HEK293 (cell line): Measurements from ENCODE around the gene BRF1.

Experiments
- MEIS1 ChIP-seq: sonication (generic); formaldehyde crosslinking; IDR thresholded peaks from 2 replicates; pipeline ENCODE4 v1.8.1; 2022; ENCODE audit warnings: missing genetic modification reagents, mild to moderate bottlenecking, borderline replicate concordance
- SALL2 ChIP-seq: fragments of 450-650 bp; formaldehyde crosslinking; IDR thresholded peaks from 2 replicates; pipeline ENCODE4 v1.5.0; 2017; ENCODE audit warnings: missing biosample characterization, mild to moderate bottlenecking, missing genetic modification characterization, borderline replicate concordance
- ZBTB1 ChIP-seq: fragments of 450-650 bp; formaldehyde crosslinking; IDR thresholded peaks from 2 replicates; pipeline ENCODE4 v1.5.1; 2016; ENCODE audit warnings: missing biosample characterization, missing genetic modification characterization
- ZBTB17 ChIP-seq: fragments of 450-650 bp; formaldehyde crosslinking; IDR thresholded peaks from 2 replicates; pipeline ENCODE4 v1.5.1; 2016; ENCODE audit warnings: missing biosample characterization, missing genetic modification characterization
- ZNF140 ChIP-seq: fragments of 450-650 bp; formaldehyde crosslinking; IDR thresholded peaks from 2 replicates; pipeline ENCODE4 v1.5.1; 2016; ENCODE audit warnings: missing biosample characterization, missing genetic modification characterization
- ZNF169 ChIP-seq: fragments of 450-650 bp; formaldehyde crosslinking; IDR thresholded peaks from 2 replicates; pipeline ENCODE4 v1.5.1; 2016; ENCODE audit warnings: missing biosample characterization, missing genetic modification characterization
- ZNF174 ChIP-seq: fragments of 450-650 bp; formaldehyde crosslinking; IDR thresholded peaks from 2 replicates; pipeline ENCODE4 v1.5.0; 2017; ENCODE audit warnings: missing biosample characterization, mild to moderate bottlenecking, missing genetic modification characterization
- ZNF214 ChIP-seq: fragments of 450-650 bp; formaldehyde crosslinking; IDR thresholded peaks from 2 replicates; pipeline ENCODE4 v1.5.1; 2017; ENCODE audit warnings: missing biosample characterization, mild to moderate bottlenecking, missing genetic modification characterization, borderline replicate concordance
- ZNF404 ChIP-seq: fragments of 450-650 bp; formaldehyde crosslinking; IDR thresholded peaks from 2 replicates; pipeline ENCODE4 v1.5.1; 2017; ENCODE audit warnings: missing biosample characterization, missing genetic modification characterization
- TF ChIP-seq, protein P1 (sequence below): fragments of 450-650 bp; formaldehyde crosslinking; IDR thresholded peaks from 2 replicates; pipeline ENCODE4 v1.5.1; 2017; ENCODE audit warnings: missing biosample characterization, mild to moderate bottlenecking, missing genetic modification characterization, moderate library complexity
- TF ChIP-seq, protein P2 (sequence below): fragments of 450-650 bp; formaldehyde crosslinking; IDR thresholded peaks from 2 replicates; pipeline ENCODE4 v1.5.1; 2016; ENCODE audit warnings: missing biosample characterization, missing genetic modification characterization
- TF ChIP-seq, protein P3 (sequence below): fragments of 450-650 bp; formaldehyde crosslinking; IDR thresholded peaks from 2 replicates; pipeline ENCODE4 v1.5.1; 2016; ENCODE audit warnings: missing biosample characterization, missing genetic modification characterization
- TF ChIP-seq, protein P4 (sequence below): fragments of 450-650 bp; formaldehyde crosslinking; conservative IDR thresholded peaks from 2 replicates; pipeline ENCODE4 v1.5.1; 2016; ENCODE audit warnings: low read depth, missing biosample characterization, missing genetic modification characterization
- TF ChIP-seq, protein P5 (sequence below): fragments of 450-650 bp; formaldehyde crosslinking; IDR thresholded peaks from 2 replicates; pipeline ENCODE4 v1.5.0; 2017; ENCODE audit warnings: missing biosample characterization, missing genetic modification characterization, borderline replicate concordance

DNA sequence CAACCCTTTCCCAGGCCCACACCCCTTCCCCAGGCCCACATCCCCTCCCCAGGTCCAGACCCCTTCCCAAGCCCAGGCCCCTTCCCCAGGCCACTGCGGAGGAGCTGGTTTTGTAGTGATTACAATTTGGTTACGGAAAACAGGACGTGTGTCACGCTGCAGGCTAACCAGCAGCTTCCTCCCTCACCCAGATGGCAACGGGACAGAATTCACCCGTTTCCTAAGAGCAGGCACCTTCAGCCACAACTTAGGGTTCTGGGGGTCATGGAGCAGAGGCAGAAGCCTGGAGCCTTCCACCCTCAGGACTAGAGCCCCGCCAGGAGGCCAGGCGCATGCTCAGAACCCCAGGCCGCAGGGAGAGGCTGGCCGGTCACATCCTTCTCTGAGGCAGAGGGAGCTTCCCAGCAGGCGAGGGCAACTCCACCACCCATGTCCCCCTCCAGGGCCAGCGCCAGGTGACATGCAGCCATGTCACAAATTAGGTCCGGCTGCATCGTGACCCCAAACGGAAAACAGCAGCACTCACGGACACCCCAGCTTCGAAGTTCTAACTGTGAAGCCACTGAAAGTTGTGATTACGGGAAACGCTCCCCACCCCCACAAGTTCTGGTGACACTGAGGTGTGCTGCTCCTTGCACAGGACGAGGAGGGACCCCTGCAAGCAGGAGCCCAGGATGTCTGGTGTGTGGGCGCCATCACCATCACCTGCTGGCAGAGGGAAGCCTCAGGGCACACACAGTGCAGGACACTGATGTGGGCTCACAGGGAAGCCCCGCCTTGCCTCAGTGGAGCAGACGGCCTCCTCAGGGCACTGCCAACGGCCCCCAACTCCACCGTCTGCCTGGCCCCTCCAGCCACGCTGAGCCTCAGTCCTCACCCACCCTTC, 7.7 kb downstream of the BRF1 start:
- TF ChIP-seq SALL2 (tag by site-specific recombination) (no peak), MEIS1 (no peak), ZNF214 (tag by site-specific recombination) (no peak), ZNF174 (tag by site-specific recombination) (no peak), ZNF404 (no peak), ZNF140 (tag by site-specific recombination) (no peak), ZNF169 (tag by site-specific recombination) (no peak), ZBTB1 (tag by site-specific recombination) (no peak), ZBTB17 (no peak)
- TF ChIP-seq, protein P1, sequence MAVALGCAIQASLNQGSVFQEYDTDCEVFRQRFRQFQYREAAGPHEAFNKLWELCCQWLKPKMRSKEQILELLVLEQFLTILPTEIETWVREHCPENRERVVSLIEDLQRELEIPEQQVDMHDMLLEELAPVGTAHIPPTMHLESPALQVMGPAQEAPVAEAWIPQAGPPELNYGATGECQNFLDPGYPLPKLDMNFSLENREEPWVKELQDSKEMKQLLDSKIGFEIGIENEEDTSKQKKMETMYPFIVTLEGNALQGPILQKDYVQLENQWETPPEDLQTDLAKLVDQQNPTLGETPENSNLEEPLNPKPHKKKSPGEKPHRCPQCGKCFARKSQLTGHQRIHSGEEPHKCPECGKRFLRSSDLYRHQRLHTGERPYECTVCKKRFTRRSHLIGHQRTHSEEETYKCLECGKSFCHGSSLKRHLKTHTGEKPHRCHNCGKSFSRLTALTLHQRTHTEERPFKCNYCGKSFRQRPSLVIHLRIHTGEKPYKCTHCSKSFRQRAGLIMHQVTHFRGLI = no peak
- TF ChIP-seq, protein P2, sequence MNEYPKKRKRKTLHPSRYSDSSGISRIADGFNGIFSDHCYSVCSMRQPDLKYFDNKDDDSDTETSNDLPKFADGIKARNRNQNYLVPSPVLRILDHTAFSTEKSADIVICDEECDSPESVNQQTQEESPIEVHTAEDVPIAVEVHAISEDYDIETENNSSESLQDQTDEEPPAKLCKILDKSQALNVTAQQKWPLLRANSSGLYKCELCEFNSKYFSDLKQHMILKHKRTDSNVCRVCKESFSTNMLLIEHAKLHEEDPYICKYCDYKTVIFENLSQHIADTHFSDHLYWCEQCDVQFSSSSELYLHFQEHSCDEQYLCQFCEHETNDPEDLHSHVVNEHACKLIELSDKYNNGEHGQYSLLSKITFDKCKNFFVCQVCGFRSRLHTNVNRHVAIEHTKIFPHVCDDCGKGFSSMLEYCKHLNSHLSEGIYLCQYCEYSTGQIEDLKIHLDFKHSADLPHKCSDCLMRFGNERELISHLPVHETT = no peak
- TF ChIP-seq, protein P3, sequence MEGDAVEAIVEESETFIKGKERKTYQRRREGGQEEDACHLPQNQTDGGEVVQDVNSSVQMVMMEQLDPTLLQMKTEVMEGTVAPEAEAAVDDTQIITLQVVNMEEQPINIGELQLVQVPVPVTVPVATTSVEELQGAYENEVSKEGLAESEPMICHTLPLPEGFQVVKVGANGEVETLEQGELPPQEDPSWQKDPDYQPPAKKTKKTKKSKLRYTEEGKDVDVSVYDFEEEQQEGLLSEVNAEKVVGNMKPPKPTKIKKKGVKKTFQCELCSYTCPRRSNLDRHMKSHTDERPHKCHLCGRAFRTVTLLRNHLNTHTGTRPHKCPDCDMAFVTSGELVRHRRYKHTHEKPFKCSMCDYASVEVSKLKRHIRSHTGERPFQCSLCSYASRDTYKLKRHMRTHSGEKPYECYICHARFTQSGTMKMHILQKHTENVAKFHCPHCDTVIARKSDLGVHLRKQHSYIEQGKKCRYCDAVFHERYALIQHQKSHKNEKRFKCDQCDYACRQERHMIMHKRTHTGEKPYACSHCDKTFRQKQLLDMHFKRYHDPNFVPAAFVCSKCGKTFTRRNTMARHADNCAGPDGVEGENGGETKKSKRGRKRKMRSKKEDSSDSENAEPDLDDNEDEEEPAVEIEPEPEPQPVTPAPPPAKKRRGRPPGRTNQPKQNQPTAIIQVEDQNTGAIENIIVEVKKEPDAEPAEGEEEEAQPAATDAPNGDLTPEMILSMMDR = no peak
- TF ChIP-seq, protein P4, sequence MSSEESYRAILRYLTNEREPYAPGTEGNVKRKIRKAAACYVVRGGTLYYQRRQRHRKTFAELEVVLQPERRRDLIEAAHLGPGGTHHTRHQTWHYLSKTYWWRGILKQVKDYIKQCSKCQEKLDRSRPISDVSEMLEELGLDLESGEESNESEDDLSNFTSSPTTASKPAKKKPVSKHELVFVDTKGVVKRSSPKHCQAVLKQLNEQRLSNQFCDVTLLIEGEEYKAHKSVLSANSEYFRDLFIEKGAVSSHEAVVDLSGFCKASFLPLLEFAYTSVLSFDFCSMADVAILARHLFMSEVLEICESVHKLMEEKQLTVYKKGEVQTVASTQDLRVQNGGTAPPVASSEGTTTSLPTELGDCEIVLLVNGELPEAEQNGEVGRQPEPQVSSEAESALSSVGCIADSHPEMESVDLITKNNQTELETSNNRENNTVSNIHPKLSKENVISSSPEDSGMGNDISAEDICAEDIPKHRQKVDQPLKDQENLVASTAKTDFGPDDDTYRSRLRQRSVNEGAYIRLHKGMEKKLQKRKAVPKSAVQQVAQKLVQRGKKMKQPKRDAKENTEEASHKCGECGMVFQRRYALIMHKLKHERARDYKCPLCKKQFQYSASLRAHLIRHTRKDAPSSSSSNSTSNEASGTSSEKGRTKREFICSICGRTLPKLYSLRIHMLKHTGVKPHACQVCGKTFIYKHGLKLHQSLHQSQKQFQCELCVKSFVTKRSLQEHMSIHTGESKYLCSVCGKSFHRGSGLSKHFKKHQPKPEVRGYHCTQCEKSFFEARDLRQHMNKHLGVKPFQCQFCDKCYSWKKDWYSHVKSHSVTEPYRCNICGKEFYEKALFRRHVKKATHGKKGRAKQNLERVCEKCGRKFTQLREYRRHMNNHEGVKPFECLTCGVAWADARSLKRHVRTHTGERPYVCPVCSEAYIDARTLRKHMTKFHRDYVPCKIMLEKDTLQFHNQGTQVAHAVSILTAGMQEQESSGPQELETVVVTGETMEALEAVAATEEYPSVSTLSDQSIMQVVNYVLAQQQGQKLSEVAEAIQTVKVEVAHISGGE = no peak
- TF ChIP-seq, protein P5, sequence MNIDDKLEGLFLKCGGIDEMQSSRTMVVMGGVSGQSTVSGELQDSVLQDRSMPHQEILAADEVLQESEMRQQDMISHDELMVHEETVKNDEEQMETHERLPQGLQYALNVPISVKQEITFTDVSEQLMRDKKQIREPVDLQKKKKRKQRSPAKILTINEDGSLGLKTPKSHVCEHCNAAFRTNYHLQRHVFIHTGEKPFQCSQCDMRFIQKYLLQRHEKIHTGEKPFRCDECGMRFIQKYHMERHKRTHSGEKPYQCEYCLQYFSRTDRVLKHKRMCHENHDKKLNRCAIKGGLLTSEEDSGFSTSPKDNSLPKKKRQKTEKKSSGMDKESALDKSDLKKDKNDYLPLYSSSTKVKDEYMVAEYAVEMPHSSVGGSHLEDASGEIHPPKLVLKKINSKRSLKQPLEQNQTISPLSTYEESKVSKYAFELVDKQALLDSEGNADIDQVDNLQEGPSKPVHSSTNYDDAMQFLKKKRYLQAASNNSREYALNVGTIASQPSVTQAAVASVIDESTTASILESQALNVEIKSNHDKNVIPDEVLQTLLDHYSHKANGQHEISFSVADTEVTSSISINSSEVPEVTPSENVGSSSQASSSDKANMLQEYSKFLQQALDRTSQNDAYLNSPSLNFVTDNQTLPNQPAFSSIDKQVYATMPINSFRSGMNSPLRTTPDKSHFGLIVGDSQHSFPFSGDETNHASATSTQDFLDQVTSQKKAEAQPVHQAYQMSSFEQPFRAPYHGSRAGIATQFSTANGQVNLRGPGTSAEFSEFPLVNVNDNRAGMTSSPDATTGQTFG (tag by site-specific recombination) = no peak
